Osteocyte (in vitro differentiated cells): ENCODE measurements around the gene BPIFA3. TPM values are rescaled to one million over a fixed set of nuclear protein-coding genes. Genes with fewer than 3 reads are reported as not detected.

ENCODE experiments used
- DNase-seq: peaks from one replicate; pipeline ENCODE4 v3.0.0; 2021; ENCODE audit warnings: mixed read lengths; ENCODE audit not compliant: unreplicated experiment; ENCODE audit errors: extremely low spot score
- H3K27ac Mint-ChIP-seq: one replicate; pipeline ENCODE4 v1.8.0; 2021; ENCODE audit warnings: mild to moderate bottlenecking, mixed read lengths; ENCODE audit not compliant: unreplicated experiment
- H3K27me3 Mint-ChIP-seq: one replicate; pipeline ENCODE4 v1.8.0; 2021; ENCODE audit warnings: mixed read lengths; ENCODE audit not compliant: unreplicated experiment
- H3K36me3 Mint-ChIP-seq: one replicate; pipeline ENCODE4 v1.8.0; 2021; ENCODE audit warnings: mixed read lengths; ENCODE audit not compliant: unreplicated experiment
- H3K4me1 Mint-ChIP-seq: one replicate; pipeline ENCODE4 v1.8.0; 2021; ENCODE audit warnings: mixed read lengths; ENCODE audit not compliant: unreplicated experiment
- H3K4me3 Mint-ChIP-seq: one replicate; pipeline ENCODE4 v1.8.0; 2021; ENCODE audit warnings: mild to moderate bottlenecking, moderate library complexity, mixed read lengths; ENCODE audit not compliant: unreplicated experiment
- H3K9me3 Mint-ChIP-seq: one replicate; pipeline ENCODE4 v1.8.0; 2021; ENCODE audit warnings: mixed read lengths; ENCODE audit not compliant: unreplicated experiment
- total RNA-seq: library from RNA; stranded (reverse); gene quantifications from 2 replicates; pipeline ENCODE4 v1.2.1, GENCODE V29; 2021
- TF ChIP-seq, protein P1 (sequence below): fragments of 200-600 bp; sonication (generic); IDR thresholded peaks from 2 replicates; pipeline ENCODE4 v1.5.0; 2021; ENCODE audit warnings: antibody characterized with exemption, mild to moderate bottlenecking, moderate library complexity

BPIFA3 gene
- total RNA-seq, 1 donor from 2014 or later: not detected

DNA sequence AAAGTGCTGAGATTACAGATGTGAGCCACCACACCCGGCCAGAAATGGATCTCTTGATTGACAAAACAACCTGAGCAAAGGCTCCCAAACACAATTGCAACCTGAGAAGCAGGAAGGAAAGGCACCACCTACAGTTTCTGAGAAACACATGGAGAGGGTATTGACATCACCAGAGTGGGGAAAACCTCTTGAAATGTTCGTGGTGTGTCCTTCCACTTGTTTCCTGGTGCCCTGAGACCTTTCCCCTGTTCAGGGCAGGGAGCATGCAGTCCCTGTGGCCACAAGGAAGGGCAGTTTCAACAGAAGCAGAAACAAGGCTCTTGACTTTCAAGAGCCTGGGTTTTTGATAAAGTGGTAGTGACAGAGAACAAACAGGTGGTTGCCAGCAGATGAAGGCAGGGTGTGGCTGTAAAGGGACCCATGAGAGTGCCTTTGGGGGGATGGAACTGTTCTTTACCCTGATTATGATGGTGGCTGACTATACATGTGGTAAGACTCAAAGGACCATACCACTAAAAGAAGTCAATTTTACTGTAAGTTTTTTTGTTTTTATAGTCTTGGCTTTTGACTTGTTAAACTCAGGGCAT, 15.4 kb downstream of the BPIFA3 start:
- Mint-ChIP-seq H3K4me1 (no peaks in the 10 kb centered on the region), H3K27me3 (peaks cover 5% of the 10 kb centered on the region), H3K36me3 (no peaks in the 10 kb centered on the region), H3K4me3 (no peak overlapping the region), H3K9me3 (no peaks in the 10 kb centered on the region), H3K27ac (no peak overlapping the region)
- TF ChIP-seq, protein P1, sequence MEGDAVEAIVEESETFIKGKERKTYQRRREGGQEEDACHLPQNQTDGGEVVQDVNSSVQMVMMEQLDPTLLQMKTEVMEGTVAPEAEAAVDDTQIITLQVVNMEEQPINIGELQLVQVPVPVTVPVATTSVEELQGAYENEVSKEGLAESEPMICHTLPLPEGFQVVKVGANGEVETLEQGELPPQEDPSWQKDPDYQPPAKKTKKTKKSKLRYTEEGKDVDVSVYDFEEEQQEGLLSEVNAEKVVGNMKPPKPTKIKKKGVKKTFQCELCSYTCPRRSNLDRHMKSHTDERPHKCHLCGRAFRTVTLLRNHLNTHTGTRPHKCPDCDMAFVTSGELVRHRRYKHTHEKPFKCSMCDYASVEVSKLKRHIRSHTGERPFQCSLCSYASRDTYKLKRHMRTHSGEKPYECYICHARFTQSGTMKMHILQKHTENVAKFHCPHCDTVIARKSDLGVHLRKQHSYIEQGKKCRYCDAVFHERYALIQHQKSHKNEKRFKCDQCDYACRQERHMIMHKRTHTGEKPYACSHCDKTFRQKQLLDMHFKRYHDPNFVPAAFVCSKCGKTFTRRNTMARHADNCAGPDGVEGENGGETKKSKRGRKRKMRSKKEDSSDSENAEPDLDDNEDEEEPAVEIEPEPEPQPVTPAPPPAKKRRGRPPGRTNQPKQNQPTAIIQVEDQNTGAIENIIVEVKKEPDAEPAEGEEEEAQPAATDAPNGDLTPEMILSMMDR: no peak
- no peak for DNase-seq

DNA sequence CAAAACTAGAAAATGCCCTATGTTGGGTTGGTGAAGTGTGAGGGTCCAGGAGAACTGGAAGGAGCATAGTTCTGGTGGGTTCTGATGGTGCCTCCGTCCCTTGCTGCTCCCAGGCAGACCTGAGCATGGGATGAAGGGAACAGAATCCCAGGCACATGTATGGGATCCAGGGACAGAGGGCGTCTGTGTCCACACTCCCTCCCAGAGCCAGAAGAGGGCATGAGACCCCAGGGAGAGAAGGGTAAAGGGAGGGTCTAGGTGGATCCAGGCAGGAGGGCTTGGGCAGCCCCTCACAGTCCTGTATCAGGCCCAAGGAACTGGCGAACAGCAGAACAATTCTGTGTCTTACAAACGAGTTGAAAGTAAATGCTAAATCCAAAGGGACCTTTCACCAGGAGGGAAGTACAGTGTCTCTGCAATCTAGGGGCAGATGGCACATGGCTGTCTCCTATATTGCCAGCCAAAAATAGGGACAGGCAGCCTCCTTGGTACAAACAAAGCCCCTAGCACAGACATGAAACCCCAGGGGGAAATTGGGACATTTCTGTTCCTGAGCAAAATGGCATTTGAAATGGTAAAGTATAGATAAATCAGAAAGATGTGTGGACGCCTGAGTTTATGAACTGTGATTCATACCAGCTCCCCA, 16.1 kb downstream of the BPIFA3 start:
- H3K4me1 Mint-ChIP-seq: no peaks in the 10 kb centered on the region
- TF ChIP-seq, protein P1: no peak
- no peaks in the 10 kb centered on the region for H3K9me3 Mint-ChIP-seq
- H3K27ac Mint-ChIP-seq: no peak overlapping the region
- no peaks in the 10 kb centered on the region for H3K36me3 Mint-ChIP-seq
- no peak overlapping the region for H3K4me3 Mint-ChIP-seq
- peaks cover 5% of the 10 kb centered on the region for H3K27me3 Mint-ChIP-seq
- DNase-seq: no peak

DNA sequence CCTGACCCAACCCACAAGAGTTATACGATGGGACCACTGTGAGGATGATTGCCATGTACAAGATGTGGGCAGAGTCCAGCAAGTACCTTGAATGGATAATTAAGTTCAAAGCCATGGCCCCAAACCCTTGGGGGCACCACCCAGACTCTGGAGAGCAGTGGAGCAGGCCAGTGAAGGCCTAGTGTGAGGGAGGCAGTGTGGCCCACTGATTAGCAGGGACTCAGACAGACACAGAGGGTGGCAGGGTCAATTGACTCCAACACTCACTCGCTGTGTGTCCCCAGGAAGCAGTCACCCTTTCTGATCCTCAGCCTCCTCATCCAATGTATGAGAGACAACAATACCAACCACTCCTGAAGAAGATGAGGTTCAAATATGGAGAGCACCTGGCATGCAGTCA, 16.9 kb downstream of the BPIFA3 start:
- Mint-ChIP-seq H3K4me1 (no peaks in the 10 kb centered on the region), H3K27ac (no peak overlapping the region), H3K4me3 (no peak overlapping the region), H3K9me3 (no peaks in the 10 kb centered on the region), H3K27me3 (peaks cover 5% of the 10 kb centered on the region), H3K36me3 (no peaks in the 10 kb centered on the region)
- no peak for DNase-seq
- TF ChIP-seq, protein P1: no peak

DNA sequence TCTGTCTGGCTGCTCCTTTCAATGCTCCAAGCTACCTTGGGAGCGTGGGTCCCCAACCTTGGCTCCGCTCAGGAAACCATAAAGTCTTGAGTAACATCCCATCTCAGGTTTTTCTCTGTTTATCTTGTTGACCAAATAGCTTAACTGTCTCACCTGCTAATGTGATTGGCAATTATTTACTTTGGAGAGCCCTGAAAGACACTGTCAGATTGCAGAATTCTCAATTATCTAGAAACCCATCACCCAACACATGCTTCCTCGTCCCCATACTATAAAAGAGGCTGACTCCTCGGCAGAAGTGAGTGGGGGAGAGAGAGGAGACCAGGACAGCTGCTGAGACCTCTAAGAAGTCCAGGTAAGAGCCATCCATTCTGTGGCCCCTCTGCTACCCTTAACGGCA, 18.5 kb downstream of the BPIFA3 start, which contains the start of gene BPIFA1:
Gene BPIFA1 (plus strand): TSS at position 301 of the 400 bp plus-strand sequence. CDS start 1,716 bp downstream, outside the sequence.
- TF ChIP-seq, protein P1: no peak
- Mint-ChIP-seq H3K4me3 (no peak within 1 kb of the TSS), H3K9me3 (no peaks in the 10 kb centered on the region), H3K36me3 (no peaks in the 10 kb centered on the region), H3K27ac (no peak within 1 kb of the TSS), H3K4me1 (no peaks in the 10 kb centered on the region), H3K27me3 (peaks cover 5% of the 10 kb centered on the region)
- DNase-seq: no peak

DNA sequence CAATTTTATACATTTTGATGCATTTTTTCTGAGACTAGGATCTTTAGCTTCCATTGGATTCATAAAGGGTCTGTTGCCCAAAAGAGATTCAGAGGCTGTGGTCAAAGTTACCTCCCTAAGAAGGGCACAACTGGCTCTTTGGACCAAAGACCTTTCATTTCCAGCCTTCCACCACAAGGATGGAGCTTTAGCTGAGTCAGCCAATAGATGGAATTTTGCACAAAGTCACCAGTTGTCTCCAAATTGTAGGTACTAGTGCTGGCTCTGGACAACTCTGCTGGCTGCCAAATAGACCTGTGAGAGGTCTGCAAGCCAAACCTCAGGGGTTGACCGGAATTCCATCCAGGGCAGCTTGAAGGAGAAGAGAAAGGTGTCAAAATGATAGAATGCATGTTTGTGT, 19.2 kb downstream of the BPIFA3 start:
- TF ChIP-seq, protein P1: no peak
- Mint-ChIP-seq H3K4me1 (no peaks in the 10 kb centered on the region), H3K27me3 (peaks cover 5% of the 10 kb centered on the region), H3K9me3 (no peaks in the 10 kb centered on the region), H3K4me3 (no peak overlapping the region), H3K27ac (no peak overlapping the region), H3K36me3 (no peaks in the 10 kb centered on the region)
- no peak for DNase-seq
